Measurements from ENCODE around the gene PIGQ.
A peak's percentile ranks its signal among the peaks of the same experiment; 100 is the strongest.
"Not testable (repeated sequence)": the region's sequence is repeated elsewhere in the genome, so short reads cannot be mapped to it uniquely, and the experiment has no call there.

Gene PIGQ

DNA sequence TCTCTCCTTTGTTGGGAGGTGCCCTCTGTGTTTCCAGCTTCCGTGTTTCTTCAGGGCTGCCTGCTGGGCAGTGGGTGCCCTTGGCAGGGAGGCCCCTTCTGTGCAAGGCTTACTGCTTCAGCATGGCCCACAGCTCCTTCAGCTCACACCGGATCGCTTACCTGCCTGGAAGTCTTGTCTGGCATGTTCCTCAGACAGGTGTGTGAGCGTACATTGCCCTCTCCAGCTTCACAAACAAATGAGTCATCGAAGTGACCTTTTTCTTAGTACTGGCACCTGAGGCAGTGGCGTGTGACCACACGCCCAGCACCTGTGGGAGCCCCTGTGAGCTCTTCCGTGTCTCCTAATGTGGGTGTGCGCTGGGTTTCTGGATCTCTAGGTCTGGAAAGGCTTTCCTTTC is 23.6 kb downstream of the PIGQ start:
- TF ChIP-seq, protein P1, sequence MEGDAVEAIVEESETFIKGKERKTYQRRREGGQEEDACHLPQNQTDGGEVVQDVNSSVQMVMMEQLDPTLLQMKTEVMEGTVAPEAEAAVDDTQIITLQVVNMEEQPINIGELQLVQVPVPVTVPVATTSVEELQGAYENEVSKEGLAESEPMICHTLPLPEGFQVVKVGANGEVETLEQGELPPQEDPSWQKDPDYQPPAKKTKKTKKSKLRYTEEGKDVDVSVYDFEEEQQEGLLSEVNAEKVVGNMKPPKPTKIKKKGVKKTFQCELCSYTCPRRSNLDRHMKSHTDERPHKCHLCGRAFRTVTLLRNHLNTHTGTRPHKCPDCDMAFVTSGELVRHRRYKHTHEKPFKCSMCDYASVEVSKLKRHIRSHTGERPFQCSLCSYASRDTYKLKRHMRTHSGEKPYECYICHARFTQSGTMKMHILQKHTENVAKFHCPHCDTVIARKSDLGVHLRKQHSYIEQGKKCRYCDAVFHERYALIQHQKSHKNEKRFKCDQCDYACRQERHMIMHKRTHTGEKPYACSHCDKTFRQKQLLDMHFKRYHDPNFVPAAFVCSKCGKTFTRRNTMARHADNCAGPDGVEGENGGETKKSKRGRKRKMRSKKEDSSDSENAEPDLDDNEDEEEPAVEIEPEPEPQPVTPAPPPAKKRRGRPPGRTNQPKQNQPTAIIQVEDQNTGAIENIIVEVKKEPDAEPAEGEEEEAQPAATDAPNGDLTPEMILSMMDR (IDR thresholded peaks at IDR 0.05; ENCODE audit: low read depth, low read length): no peak
- peaks cover 29% of the 10 kb centered on the region for H3K36me3 ChIP-seq
- no peaks in the 10 kb centered on the region for H3K9me3 ChIP-seq (ENCODE audit: severe bottlenecking)
- peak overlapping the region; percentile 64 for H3K27ac ChIP-seq
- H3K4me3 ChIP-seq (ENCODE audit: low read depth, low read length): no peak overlapping the region
- H3K27me3 ChIP-seq (ENCODE audit: insufficient read depth, low read depth, severe bottlenecking): no peaks in the 10 kb centered on the region
- DNase-seq: no peak

DNA sequence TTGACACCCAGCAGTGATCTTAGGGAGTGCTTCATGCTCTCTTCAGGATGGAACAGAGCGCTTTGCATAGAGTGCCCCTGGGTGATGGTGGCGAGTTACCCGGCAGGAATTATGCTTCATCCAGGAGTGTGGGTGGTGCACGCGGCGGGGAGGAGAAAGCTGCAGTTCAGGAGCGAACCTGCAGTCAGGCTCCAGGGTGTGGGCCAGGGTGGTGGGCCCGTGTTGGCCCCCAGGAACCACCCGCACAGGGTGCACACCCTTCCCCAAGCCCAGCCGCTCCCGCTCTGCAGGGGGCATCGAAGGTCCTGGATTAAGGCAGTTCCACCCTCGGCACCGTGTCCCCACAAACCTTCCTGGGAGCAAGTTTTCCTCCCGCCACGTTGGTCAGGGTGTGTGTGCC is 24.0 kb downstream of the PIGQ start:
- TF ChIP-seq, protein P1 (IDR thresholded peaks at IDR 0.05; ENCODE audit: low read depth, low read length): no peak
- H3K27me3 ChIP-seq (ENCODE audit: insufficient read depth, low read depth, severe bottlenecking): no peaks in the 10 kb centered on the region
- H3K9me3 ChIP-seq (ENCODE audit: severe bottlenecking): no peaks in the 10 kb centered on the region
- H3K27ac ChIP-seq: peak overlapping the region; percentile 64
- no peak for DNase-seq
- no peak overlapping the region for H3K4me3 ChIP-seq (ENCODE audit: low read depth, low read length)
- peaks cover 29% of the 10 kb centered on the region for H3K36me3 ChIP-seq

DNA sequence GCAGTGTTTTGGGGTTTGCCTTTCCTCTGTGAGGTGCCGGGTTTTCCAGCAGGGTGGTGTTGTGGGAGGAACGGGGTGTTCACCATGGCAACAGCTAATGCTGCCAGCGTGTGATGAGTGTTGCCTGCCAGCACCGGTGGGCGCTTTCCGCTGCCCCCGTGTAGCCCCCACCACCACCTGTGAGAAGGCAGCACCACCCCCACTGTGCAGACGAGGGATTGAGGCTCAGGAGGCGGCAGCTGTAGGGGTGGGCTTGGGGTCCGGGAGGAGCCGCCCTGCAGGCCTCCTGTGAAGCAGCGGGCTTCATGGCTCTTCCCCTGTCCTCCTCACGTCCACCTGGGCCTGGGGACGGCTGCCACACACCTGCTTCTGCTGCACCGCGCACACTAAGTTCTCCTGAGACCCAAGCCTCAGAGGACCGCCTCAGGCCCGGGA is 25.3 kb downstream of the PIGQ start:
- Histone ChIP-seq H3K36me3 (peaks cover 37% of the 10 kb centered on the region), H3K27me3 (ENCODE audit: insufficient read depth, low read depth, severe bottlenecking) (no peaks in the 10 kb centered on the region), H3K4me3 (ENCODE audit: low read depth, low read length) (no peak overlapping the region), H3K9me3 (ENCODE audit: severe bottlenecking) (no peaks in the 10 kb centered on the region), H3K27ac (no peak overlapping the region)
- no peak for DNase-seq
- TF ChIP-seq, protein P1 (IDR thresholded peaks at IDR 0.05; ENCODE audit: low read depth, low read length): no peak

DNA sequence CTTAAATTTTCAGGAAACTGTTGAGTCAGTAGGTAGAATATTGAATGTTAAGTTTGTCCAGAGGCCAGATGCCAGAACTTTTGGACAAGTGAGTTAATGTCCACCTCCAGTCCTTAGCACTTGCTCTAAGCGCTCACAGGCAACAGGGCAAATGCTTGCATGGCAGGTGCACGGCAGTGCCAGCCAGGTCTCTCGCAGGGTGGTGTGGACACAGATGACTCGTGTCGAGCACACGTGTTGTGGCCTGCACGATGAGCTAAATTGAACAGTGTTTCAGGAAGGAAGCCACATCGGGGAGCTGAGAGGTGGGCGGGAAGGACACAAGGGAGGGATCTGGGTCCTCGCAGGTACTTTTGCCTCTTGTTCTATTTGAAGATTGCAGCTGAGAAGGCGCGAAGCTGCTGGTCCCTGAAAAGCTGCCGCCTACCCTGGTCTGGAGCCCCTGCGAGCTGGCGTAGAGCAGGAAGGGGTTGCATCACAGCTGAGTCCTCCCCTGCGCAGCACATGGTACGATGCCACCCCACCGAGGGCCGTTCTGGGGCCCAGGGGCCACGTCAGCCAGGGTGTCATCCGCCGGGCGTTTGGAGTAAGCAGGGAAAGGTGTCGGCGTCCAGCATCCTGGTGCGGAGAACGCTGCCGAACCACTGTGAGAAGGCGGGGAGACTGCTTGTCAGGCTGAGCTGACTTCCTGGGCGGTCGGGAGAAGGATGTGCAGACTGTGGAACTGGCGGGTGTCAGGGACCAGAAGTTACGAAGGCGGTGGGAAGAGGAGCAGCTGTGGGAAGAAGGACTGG is 26.4 kb downstream of the PIGQ start:
- Histone ChIP-seq H3K27me3 (ENCODE audit: insufficient read depth, low read depth, severe bottlenecking) (no peaks in the 10 kb centered on the region), H3K4me3 (ENCODE audit: low read depth, low read length) (no peak overlapping the region), H3K36me3 (peaks cover 44% of the 10 kb centered on the region), H3K27ac (no peak overlapping the region), H3K9me3 (ENCODE audit: severe bottlenecking) (no peaks in the 10 kb centered on the region)
- TF ChIP-seq, protein P1 (IDR thresholded peaks at IDR 0.05; ENCODE audit: low read depth, low read length): no peak
- no peak for DNase-seq

DNA sequence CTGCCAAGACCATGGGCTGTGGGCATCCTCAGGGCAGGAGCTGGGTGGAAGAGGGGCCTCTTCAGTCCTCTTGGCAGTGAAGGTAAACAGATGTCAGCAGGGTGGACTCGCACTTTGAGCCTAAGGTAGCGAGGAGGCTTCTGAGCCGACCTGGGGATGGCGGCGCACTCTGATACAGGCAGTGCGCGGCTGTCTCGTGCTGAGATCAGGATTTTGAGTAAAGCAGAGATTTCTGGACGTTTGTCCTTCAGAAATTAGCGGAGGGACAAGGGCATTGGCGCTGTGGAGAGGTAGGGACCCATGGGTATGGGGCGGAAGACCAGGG is 26.9 kb downstream of the PIGQ start:
- Histone ChIP-seq H3K4me3 (ENCODE audit: low read depth, low read length) (no peak overlapping the region), H3K27me3 (ENCODE audit: insufficient read depth, low read depth, severe bottlenecking) (no peaks in the 10 kb centered on the region), H3K27ac (no peak overlapping the region), H3K36me3 (peaks cover 48% of the 10 kb centered on the region), H3K9me3 (ENCODE audit: severe bottlenecking) (no peaks in the 10 kb centered on the region)
- no peak for DNase-seq
- TF ChIP-seq, protein P1 (IDR thresholded peaks at IDR 0.05; ENCODE audit: low read depth, low read length): no peak

DNA sequence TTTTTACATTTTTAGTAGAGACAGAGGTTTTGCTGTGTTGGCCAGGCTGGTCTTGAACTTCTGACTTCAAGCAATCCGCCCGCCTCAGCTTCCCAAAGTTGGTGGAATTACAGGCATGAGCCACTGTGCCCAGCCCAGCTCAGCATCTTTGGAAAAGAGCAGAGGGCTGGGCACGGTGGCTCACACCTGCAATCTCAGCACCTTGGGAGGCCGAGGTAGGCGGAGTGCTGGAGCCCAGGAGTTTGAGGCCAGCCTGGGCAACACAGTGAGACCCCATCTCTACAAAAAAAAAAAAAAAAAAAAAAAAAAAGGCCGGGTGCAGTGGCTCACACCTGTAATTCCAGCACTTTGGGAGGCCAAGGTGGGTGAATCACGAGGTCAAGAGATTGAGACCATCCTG is 27.9 kb downstream of the PIGQ start:
- peaks cover 48% of the 10 kb centered on the region for H3K36me3 ChIP-seq
- H3K27me3 ChIP-seq (ENCODE audit: insufficient read depth, low read depth, severe bottlenecking); H3K27ac ChIP-seq; H3K9me3 ChIP-seq (ENCODE audit: severe bottlenecking); H3K4me3 ChIP-seq (ENCODE audit: low read depth, low read length); DNase-seq: not testable (repeated sequence)
